ENCODE measurements around the gene IL6R.
A peak's percentile ranks its signal among the peaks of the same experiment; 100 is the strongest.

The IL6R gene

GRCh38 chr1:154441241-154441888 lies 36.2 kb downstream of the IL6R start:
- no peak for TF ChIP-seq CTCF (IDR thresholded peaks at IDR 0.05; ENCODE audit: control insufficient read depth, insufficient read depth, low read depth, low read length, missing control alignments)
- DNase-seq (ENCODE audit: low read depth): no peak
- no peak overlapping the region for H3K4me3 ChIP-seq (ENCODE audit: control insufficient read depth, low read depth, low read length)

GRCh38 chr1:154442006-154442740 lies 37.0 kb downstream of the IL6R start:
- no peak for DNase-seq (ENCODE audit: low read depth)
- H3K4me3 ChIP-seq (ENCODE audit: control insufficient read depth, low read depth, low read length): no peak overlapping the region
- TF ChIP-seq CTCF (IDR thresholded peaks at IDR 0.05; ENCODE audit: control insufficient read depth, insufficient read depth, low read depth, low read length, missing control alignments): peak; percentile 10

- H3K4me3 ChIP-seq (ENCODE audit: control insufficient read depth, low read depth, low read length): no peak overlapping the region
- TF ChIP-seq CTCF (IDR thresholded peaks at IDR 0.05; ENCODE audit: control insufficient read depth, insufficient read depth, low read depth, low read length, missing control alignments): no peak
- no peak for DNase-seq (ENCODE audit: low read depth)
Measured at GRCh38 chr1:154443274-154444013, 38.3 kb downstream of the IL6R start.

- TF ChIP-seq CTCF (IDR thresholded peaks at IDR 0.05; ENCODE audit: control insufficient read depth, insufficient read depth, low read depth, low read length, missing control alignments): no peak
- H3K4me3 ChIP-seq (ENCODE audit: control insufficient read depth, low read depth, low read length): no peak overlapping the region
- no peak for DNase-seq (ENCODE audit: low read depth)
Measured at GRCh38 chr1:154445040-154445472, 39.9 kb downstream of the IL6R start.

GRCh38 chr1:154446292-154446691 lies 41.1 kb downstream of the IL6R start:
- TF ChIP-seq CTCF (IDR thresholded peaks at IDR 0.05; ENCODE audit: control insufficient read depth, insufficient read depth, low read depth, low read length, missing control alignments): no peak
- peak; percentile 75 for DNase-seq (ENCODE audit: low read depth)
- no peak overlapping the region for H3K4me3 ChIP-seq (ENCODE audit: control insufficient read depth, low read depth, low read length)

- no peak overlapping the region for H3K4me3 ChIP-seq (ENCODE audit: control insufficient read depth, low read depth, low read length)
- no peak for TF ChIP-seq CTCF (IDR thresholded peaks at IDR 0.05; ENCODE audit: control insufficient read depth, insufficient read depth, low read depth, low read length, missing control alignments)
- DNase-seq (ENCODE audit: low read depth): no peak
Measured at GRCh38 chr1:154446789-154447188, 41.6 kb downstream of the IL6R start.
